Cardiac septum (tissue), 1 donor: ENCODE results near the gene TFCP2. TPM values are rescaled to one million over a fixed set of nuclear protein-coding genes. Genes with fewer than 3 reads are reported as not detected.
"Not testable (repeated sequence)": the region's sequence is repeated elsewhere in the genome, so short reads cannot be mapped to it uniquely, and the experiment has no call there.

Experiments
- DNase-seq: peaks from one replicate; pipeline ENCODE4 v3.0.0-alpha.2; 2020; ENCODE audit warnings: low spot score
- intact Hi-C: fragments of 100-400 bp; cut with DNase I; formaldehyde crosslinking; loops from one replicate; pipeline ENCODE4 v1.14.0; 2022
- long read RNA-seq: library from polyadenylated mRNA; unstranded; transcript quantifications from one replicate; pipeline ENCODE4 v2.0.0, GENCODE V29; 2021
- total RNA-seq: library from RNA; stranded (reverse); fragmentation: NEBNext Ultra II Directional; extraction: Animal tissue kit (Norgen Biotek cat#: 25700); gene quantifications from one replicate; pipeline ENCODE4 v1.2.1, GENCODE V29; 2021
- donor health status: DM: no; HTN: no; CAD: no.

TFCP2 gene, protein sequence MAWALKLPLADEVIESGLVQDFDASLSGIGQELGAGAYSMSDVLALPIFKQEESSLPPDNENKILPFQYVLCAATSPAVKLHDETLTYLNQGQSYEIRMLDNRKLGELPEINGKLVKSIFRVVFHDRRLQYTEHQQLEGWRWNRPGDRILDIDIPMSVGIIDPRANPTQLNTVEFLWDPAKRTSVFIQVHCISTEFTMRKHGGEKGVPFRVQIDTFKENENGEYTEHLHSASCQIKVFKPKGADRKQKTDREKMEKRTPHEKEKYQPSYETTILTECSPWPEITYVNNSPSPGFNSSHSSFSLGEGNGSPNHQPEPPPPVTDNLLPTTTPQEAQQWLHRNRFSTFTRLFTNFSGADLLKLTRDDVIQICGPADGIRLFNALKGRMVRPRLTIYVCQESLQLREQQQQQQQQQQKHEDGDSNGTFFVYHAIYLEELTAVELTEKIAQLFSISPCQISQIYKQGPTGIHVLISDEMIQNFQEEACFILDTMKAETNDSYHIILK
- total RNA-seq = 20.2 TPM
- long read RNA-seq, partial matches to known transcripts = 6 of 12 reads
- long read RNA-seq, other reads (novel, unspliced or antisense) = 4 of 12 reads

DNA sequence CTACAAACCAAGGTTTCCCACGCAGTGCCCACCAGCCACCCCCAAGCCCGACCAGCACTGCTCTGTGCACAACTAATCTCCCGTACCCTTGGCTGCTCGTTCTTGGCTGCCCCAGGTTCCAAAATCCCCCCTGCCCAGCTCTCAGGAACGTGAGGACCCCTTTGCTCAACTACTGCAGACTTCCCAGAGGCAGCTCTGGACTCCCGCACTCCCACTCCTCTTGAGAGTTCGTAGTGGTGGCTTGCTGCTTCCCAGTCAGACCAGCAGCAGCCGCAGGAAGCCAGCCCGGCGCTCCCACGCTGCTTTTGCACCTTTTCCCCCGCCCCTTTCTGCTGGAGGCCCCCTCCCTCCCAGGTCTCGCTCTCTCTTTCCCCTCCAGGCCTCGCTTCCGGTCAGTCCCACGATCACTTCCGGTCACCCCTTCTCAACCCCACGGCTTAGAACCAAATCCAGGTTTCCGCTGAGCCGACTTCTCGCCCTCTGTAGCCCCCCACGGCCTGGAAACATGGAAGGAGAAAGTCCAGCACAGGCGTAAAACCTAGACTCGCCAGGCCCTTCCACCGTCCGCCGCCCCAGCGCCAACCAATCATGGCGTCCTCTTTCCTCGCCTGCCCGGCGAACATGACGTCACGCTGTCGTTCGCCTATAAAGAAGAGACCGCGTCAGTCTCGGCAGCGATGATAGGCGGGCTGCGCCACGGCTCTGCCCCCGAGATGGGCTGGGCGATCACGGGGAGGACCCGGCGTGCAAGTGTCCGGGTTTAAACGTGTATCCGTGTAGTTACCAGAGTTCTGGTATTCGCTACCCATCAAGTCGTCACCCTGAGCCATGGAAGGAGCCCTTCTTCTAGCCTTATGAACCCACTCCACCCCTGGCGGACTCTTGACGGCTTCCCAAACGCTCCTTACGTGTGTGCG is at the start of gene TFCP2:
Gene TFCP2, minus strand, starts transcription at position 621 of the 917 bp plus-strand sequence. CDS start 713 bp downstream, outside the sequence.
- intact Hi-C loops = loop anchor here (2.0 to 5.0 kb wide), 2 partner anchors 45 to 66 kb away; partner anchors contain the start of genes DAZAP2 and POU6F1
- peak; percentile 99 for DNase-seq

DNA sequence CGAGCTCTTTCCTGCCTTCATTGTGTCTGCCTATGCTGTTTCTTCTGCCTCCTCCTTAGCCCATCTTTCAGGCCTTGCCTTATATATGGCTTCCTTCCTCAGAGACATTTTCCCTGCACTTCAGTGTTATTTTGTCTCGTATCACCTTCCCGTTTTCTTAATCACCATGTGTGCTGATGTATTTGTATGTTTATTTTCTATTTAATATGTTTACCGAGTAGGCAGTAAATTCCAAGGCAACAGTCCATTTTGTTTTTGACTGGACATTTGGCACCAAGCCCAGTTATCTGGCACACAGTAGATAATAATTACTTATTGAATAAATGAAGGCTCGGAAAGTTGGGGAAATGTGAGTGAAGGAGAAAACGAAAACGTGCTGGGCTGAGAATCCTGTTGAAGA is 49.5 kb upstream of the TFCP2 start:
- no peak for DNase-seq
- intact Hi-C loops = no loop called here

DNA sequence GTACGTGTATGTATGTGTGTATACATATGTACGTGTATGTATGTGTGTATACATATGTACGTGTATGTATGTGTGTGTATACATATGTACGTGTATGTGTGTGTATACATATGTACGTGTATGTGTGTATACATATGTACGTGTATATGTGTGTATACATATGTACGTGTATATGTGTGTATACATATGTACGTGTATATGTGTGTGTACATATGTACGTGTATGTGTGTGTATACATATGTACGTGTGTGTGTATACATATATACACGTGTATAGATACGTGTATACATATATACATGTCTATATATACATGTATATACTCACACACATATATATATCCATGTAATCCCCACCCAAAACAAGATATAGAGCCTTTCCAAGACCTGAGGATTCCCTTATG is 46.9 kb upstream of the TFCP2 start:
- intact Hi-C loops = loop anchor here (2.0 to 10.0 kb wide), 3 partner anchors 19 to 135 kb away; partner anchors contain the start of genes CSRNP2, DAZAP2 and TFCP2
- not testable (repeated sequence) for DNase-seq

DNA sequence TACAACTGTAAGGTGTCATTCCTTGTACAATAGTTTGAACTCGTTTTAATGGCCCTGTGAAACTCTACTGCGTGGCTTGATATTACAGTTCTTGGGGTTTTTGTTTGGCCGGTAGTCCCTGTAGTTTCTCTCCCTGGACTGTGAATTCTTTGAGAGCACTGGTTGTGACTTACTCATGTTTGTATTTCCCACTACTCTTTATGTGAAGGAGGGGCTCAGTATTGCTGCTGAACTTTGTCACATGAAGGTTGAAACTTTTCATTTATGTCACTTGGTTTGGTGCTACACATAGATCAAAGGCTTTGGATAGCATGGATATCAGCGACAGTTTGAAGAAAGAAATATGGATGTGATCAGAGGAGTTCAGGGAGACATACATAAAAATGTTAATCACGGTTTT is 46.4 kb upstream of the TFCP2 start:
- intact Hi-C loops = loop anchor here (2.0 to 10.0 kb wide), 3 partner anchors 19 to 135 kb away; partner anchors contain the start of genes CSRNP2, DAZAP2 and TFCP2
- no peak for DNase-seq

DNA sequence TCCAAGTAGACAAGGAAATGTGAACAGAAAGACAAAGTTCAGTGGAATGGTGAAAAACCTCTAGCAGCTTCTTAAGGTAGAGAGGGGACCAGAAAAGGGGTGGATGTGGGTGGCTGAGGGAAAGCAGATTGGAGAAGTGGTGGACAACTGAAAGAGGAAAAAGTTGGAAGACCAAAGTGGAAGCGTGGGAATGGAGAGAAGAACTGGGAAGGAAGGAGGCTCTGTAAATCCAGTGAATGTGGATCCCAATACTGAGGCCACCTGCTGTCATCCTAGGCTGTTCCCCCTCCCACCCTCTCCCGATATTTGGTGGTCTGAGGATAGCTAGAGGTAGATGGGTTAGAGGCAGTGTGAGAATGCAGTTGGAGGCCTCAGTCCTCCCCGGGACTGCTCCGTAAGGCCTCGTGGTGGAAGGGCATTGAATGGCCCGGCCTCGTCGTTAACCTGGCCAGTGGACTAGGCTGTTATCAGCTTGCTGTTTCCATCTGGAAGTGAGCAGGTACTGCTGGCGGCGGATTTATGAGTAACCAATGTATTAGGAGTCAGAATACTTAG is 45.7 kb upstream of the TFCP2 start:
- DNase-seq = no peak
- intact Hi-C loops = loop anchor here (2.0 to 10.0 kb wide), 3 partner anchors 20 to 134 kb away; partner anchors contain the start of genes CSRNP2, DAZAP2 and TFCP2

DNA sequence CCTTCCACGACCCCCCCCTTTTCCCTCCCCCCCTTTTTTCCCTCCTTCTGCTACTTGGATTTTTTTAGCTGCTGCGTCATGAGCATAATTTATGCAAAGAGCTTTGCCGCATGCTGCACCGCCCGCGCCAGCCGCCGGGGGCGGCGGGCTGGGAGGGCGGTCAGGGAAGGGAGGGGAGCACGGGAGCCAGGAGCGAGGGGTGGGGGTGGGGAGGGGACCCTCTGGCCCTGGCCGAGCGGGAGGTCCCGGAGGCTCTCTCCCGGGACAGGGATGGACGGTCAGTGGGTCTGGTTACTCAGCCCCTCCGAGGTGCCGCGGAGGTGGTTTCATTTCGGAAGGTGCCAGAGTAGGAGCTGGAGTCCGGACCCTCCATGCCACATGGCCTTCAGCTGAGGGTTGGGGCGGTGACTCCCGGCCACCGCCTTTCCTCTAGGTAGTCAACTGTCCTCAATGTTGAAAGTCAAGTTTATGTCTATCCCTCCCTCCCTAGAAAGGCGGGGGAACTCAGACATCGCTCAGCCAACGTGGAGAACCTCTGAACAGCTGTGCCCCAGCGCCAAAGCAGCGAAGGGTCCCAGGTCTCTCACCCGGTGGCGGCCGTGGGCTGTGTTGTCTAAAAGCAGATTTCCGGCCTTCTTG is 45.2 kb upstream of the TFCP2 start, which contains the start of gene POU6F1:
Gene POU6F1, minus strand, starts transcription at position 95 of the 639 bp plus-strand sequence. CDS start 11,226 bp downstream, outside the sequence.
- intact Hi-C loops = loop anchor here (2.0 to 10.0 kb wide), 3 partner anchors 21 to 133 kb away; partner anchors contain the start of genes CSRNP2, DAZAP2 and TFCP2
- peak; percentile 81 for DNase-seq

DNA sequence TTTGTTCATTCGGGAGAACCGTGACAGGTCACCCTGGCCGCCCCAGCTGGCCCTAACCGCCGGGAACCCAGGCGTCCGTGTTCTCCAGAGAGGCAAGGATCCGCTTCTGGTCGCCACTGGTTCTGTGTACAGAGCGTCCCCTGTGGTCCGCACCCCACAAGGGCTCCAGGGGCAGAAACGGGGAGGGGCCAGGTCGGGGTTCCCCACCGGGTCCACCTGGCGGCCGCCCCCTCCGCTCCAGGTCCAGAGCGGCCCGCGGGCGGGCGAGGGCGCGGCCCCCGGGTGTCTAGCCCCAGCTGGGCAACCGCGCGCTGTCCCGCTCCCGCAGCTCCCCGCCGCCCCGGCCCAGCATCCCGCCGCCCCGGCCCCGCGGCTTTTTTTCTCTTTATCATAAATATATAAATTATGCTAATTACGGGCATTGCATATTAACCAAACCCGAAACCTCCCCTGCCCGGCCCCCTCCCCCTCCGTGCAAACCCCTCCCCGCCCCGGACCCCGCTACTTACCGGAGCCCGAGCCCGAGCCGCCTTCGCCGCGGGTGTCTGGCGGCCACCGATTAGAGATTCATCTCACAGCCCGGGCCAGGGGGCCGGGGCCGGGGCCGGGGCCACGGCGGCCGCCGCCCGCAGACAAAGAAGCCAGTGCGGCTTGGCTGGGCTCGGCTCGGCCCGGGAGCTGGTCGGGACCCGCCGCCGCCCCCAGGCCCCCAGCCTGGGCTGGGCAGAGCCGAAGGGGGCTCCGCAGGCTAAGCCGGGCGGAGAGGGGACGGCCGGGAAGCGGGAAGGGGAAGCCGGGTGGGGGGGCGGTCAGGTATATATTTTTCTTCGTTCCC is 44.4 kb upstream of the TFCP2 start:
- intact Hi-C loops = loop anchor here (5.0 to 10.0 kb wide), 2 partner anchors 45 to 133 kb away; partner anchors contain the start of genes CSRNP2 and TFCP2
- peak; percentile 77 for DNase-seq

DNA sequence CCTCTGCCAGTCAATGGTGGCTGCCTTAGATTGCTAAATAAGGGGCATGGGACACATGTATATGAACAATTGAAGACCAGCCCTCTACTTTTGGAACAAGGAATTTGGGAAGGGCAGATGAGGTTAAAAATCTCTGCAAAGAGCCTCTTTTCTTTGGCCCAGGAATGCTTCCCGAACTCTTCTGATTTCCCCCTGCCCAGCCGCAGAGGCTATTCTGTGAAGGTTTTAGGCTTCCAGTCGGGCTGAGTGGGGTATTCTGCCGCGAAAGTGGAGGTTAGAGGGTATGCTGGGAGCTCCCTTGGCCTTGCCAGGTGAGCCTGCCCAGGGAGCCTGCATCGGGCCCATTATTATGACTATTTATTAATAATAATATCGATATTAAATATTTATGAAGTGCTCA is 43.7 kb upstream of the TFCP2 start:
- DNase-seq = no peak

DNA sequence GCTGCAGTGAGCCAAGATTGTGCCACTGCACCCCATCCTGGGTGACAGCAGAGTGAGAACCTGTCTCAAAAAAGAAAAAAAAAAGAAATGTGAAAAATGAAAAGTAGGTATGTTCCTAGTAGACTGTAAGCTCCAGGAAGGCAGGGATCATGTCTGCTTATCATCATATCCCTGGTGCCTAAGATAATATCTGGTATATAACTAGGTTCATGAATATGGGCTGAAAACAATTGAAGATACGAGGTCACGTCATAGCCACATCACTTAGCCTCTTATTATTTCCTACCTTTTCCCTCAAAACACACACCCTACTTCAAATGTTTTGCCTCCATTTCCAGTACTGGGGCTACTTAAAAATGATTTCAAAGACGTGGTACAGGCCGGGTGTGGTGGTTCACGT is 42.0 kb upstream of the TFCP2 start:
- DNase-seq = no peak

More for the DNA sequence above, 43.7 kb upstream of the TFCP2 start:
- intact Hi-C loops = loop anchor here (5.0 to 10.0 kb wide), 2 partner anchors 44 to 132 kb away; partner anchors contain the start of genes CSRNP2 and TFCP2

DNA sequence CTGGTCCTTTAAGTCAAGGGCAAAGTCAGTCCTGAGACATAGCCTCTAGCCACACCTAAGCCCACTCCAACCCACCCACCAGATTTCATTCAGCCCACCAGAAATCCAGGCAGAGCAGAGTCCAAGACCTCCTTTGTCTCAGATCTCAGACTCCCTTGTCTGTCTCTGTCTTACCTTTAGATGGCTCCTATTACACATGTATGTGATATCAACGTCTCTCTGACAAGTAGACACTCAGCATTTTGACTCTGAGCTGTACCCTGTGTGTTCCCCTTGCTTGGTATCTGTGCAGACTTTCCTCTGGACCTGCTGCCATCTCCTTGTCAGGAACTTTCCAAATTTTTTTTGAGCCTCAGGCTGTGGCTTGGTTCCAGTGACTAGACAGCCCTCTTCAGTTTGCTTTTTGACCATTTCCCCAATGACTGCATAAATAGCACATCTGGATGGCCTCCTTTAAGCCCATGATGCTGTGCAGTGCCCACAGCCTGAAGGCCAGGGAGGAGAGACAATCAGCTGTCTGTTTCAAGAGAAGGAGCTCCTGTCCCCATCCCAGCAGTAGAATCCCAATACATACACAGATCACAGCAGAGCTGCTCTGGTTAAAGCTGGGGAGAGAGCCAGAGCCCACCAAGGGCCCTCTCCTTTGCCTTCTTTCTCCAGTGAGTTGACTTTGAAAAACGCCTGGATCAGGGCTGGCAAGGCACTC is 37.9 kb upstream of the TFCP2 start:
- DNase-seq = no peak
- intact Hi-C loops = loop anchor here (10.0 kb wide), 1 partner anchor 126 kb away; the partner anchor contains the start of gene CSRNP2

More for the DNA sequence above, 42.0 kb upstream of the TFCP2 start:
- intact Hi-C loops = loop anchor here (5.0 to 10.0 kb wide), 2 partner anchors 43 to 130 kb away; partner anchors contain the start of genes CSRNP2 and TFCP2

DNA sequence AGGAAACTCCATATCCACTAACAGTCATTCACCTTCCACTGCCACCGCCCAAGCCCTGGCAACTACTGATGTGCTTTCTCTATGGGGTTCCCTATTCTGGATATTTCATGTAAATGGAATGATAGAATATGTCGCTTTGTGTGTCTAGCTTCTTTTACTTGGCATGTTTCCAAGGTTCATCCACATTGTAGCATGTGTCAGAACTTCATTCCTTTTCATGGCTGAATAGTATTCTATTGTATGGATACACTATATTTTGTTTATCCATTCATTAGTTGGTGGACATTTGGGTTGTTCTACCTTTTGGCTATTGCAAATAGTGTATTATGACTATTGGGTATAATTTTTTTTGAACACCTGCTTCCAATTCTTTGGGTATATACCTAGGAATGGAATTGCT is 36.3 kb upstream of the TFCP2 start:
- intact Hi-C loops = no loop called here
- no peak for DNase-seq

DNA sequence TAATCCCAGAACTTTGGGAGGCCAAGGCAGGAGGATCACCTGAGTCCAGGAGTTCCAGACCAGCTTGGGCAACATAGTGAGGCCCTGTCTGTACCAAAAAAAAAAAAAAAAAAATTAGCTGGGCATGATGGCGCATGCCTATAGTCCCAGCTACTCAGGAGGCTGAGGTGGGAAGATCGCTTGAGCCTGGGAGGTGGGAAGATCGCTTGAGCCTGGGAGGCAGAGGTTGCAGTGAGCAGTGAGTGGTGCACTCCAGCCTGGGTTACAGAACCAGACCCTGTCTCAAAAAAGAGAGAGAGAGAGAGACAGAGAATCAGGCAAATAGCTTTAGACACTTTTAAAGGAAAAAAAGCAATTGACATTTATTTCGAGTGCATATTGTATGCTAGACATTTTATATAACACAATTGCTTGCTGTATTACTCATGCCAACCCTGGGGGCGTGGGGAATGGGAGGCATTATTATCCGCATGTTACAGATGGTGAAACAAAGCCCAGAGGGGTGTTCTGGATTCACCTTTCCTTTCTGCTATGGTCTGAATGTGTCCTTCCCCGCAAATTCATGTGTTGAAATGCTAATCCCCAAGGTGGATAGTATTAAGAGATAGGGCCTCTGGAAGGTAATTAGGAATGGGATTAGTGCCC is 35.2 kb upstream of the TFCP2 start:
- intact Hi-C loops = no loop called here
- no peak for DNase-seq

DNA sequence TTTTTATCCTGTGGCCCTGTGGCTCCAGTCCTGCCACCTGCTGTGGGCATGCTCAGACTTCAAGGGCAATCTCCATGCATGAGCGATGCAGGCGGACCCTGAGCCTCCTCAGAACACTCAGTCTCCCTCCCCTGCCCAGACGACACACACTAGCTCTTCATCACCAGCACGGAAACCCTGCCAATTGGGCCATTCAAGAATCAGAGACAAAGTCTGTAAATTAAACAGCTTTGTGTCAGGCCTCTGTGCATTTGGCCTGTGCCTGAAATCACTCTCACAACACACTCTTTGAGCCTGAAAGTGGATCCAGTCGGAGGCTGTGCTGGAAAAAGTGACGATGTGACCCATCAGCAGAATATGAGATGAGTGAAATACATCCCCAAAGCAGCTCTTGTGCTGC is 32.4 kb upstream of the TFCP2 start:
- intact Hi-C loops = no loop called here
- no peak for DNase-seq

DNA sequence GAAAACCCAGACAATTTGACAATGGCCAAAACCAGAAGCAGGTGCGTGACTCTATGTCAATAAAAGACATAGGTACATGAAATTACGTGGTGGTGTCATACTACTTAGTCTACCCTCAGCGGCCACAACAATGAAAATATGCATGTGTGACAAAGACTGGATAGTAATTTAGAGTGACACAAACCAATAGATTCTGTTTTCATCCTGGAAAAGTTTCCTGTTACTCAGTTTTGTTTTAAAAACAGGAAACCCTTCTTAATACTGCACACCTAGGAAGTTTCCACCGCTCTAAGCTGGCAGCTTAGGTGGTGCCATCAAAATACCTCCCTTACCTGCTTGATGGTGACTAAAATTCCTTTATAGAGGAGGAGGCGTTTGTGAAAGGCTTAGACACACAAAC is 29.8 kb upstream of the TFCP2 start:
- intact Hi-C loops = no loop called here
- DNase-seq = no peak

DNA sequence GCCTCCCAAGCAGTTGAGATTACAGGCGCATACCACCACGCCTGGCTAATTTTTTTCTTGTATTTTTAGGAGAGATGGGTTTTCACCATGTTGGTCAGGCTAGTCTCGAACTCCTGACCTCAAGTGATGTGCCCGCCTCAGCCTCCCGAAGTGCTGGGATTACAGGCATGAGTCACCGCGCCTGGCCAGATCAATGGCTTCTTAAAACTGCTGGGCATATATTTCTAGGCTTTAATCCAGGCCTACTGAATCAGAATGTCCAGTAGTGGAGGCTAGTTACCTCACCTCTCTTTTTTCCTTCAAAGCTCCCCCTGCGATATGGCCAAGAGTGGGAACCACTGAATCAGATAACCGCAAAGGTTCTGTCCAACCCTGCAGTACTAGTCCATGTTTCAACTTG is 27.9 kb upstream of the TFCP2 start:
- no peak for DNase-seq
- intact Hi-C loops = no loop called here

DNA sequence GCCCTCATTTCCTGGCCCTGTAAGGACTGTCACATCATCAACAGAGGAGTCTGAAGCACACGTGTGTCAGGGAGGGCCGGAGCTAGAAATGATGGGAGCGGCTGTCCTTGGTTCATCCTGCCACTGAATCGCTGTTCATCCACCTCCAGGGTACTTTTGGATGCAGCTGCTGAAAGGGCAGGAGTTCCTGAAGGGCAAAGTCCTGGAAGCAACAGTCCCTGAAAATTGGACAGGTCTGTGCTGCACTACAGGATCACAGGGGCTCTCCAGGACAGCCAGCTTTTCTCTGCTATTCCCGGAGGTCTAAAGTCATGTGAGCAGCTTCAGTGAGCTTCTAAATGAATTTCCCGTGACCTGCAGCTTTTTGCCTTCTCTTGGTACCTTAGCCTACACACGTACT is 27.2 kb upstream of the TFCP2 start:
- intact Hi-C loops = no loop called here
- DNase-seq = no peak
